ENCODE results near the gene KIF3B. TPM values are rescaled to one million over a fixed set of nuclear protein-coding genes. Genes with fewer than 3 reads are reported as not detected.
A peak's percentile ranks its signal among the peaks of the same experiment; 100 is the strongest.
"Not testable (repeated sequence)": the region's sequence is repeated elsewhere in the genome, so short reads cannot be mapped to it uniquely, and the experiment has no call there.

Gene KIF3B
- total RNA-seq, 1 experiment from 2014 or later = 20.0 TPM

- Histone ChIP-seq H3K9me2 (replicated peaks; ENCODE audit: low read length) (no peaks in the 10 kb centered on the region), H3K36me3 (ENCODE audit: low read depth, low read length) (no peaks in the 10 kb centered on the region), H3K27ac (ENCODE audit: low read length) (no peak overlapping the region), H3K27me3 (ENCODE audit: low read length) (no peaks in the 10 kb centered on the region), H3K4me2 (ENCODE audit: low read length) (no peak overlapping the region), H3K9ac (ENCODE audit: low read length) (no peak overlapping the region), H4K20me1 (ENCODE audit: low read length) (no peaks in the 10 kb centered on the region), H3K4me1 (ENCODE audit: insufficient read depth, low read length) (no peaks in the 10 kb centered on the region), H3K79me2 (ENCODE audit: low read length) (peaks cover 39% of the 10 kb centered on the region), H3K9me3 (ENCODE audit: low read length) (no peaks in the 10 kb centered on the region), H3K4me3 (ENCODE audit: low read length) (no peak overlapping the region), H2AFZ (ENCODE audit: low read length) (no peak overlapping the region), H3F3A (ENCODE audit: low read length, unreplicated experiment) (no peaks in the 10 kb centered on the region)
- intact Hi-C loops (cut with micrococcal nuclease) = no loop called here
- ATAC-seq = no peak
- CTCF ChIA-PET = no interaction called here
- TSS peak; percentile 4 for BruUV-seq (replicated peaks)
- POLR2A ChIA-PET (ENCODE audit: unreplicated experiment) = no interaction called here
- TF ChIP-seq EZH2phosphoT487 (IDR thresholded peaks at IDR 0.05; ENCODE audit: borderline replicate concordance, low read length) (no peak), CTCF (conservative IDR thresholded peaks at IDR 0.05; ENCODE audit: low read depth, low read length) (no peak), EZH2 (IDR thresholded peaks at IDR 0.05; ENCODE audit: low read length, unreplicated experiment) (no peak)
- no peak for DNase-seq
Observed at GRCh38 chr20:32380745-32381144, 103.3 kb downstream of the KIF3B start.

GRCh38 chr20:32382102-32382950, 104.9 kb downstream of the KIF3B start:
- no peaks in the 10 kb centered on the region for H4K20me1 ChIP-seq (ENCODE audit: low read length)
- 0 out of 2 replicates have a peak, but pooled peaks cover under 1% of the 10 kb centered on the region for H3K36me3 ChIP-seq (ENCODE audit: low read depth, low read length)
- peak; percentile 10 for DNase-seq
- TF ChIP-seq CTCF (conservative IDR thresholded peaks at IDR 0.05; ENCODE audit: low read depth, low read length) (no peak), EZH2phosphoT487 (IDR thresholded peaks at IDR 0.05; ENCODE audit: borderline replicate concordance, low read length) (no peak), EZH2 (IDR thresholded peaks at IDR 0.05; ENCODE audit: low read length, unreplicated experiment) (no peak)
- no peaks in the 10 kb centered on the region for H3K27me3 ChIP-seq (ENCODE audit: low read length)
- no peak overlapping the region for H3K9ac ChIP-seq (ENCODE audit: low read length)
- no peaks in the 10 kb centered on the region for H3K9me3 ChIP-seq (ENCODE audit: low read length)
- no peaks in the 10 kb centered on the region for H3K9me2 ChIP-seq (replicated peaks; ENCODE audit: low read length)
- no TSS peak for BruUV-seq (replicated peaks)
- intact Hi-C loops (cut with micrococcal nuclease) = no loop called here
- H3K4me3 ChIP-seq (ENCODE audit: low read length) = no peak overlapping the region
- ChIA-PET POLR2A (ENCODE audit: unreplicated experiment) (no interaction called here), CTCF (no interaction called here)
- peaks cover 53% of the 10 kb centered on the region for H3K79me2 ChIP-seq (ENCODE audit: low read length)
- H3K4me1 ChIP-seq (ENCODE audit: insufficient read depth, low read length) = no peaks in the 10 kb centered on the region
- no peak for ATAC-seq
- H2AFZ ChIP-seq (ENCODE audit: low read length) = no peak overlapping the region
- no peak overlapping the region for H3K4me2 ChIP-seq (ENCODE audit: low read length)
- H3K27ac ChIP-seq (ENCODE audit: low read length) = no peak overlapping the region
- no peaks in the 10 kb centered on the region for H3F3A ChIP-seq (ENCODE audit: low read length, unreplicated experiment)

- H3K27me3 ChIP-seq (ENCODE audit: low read length); BruUV-seq (replicated peaks); H3K4me1 ChIP-seq (ENCODE audit: insufficient read depth, low read length); H3K4me2 ChIP-seq (ENCODE audit: low read length); H3F3A ChIP-seq (ENCODE audit: low read length, unreplicated experiment); ATAC-seq; H3K9me3 ChIP-seq (ENCODE audit: low read length); H3K36me3 ChIP-seq (ENCODE audit: low read depth, low read length); CTCF ChIA-PET; H3K9ac ChIP-seq (ENCODE audit: low read length); H3K27ac ChIP-seq (ENCODE audit: low read length); POLR2A ChIA-PET (ENCODE audit: unreplicated experiment); H3K9me2 ChIP-seq (replicated peaks; ENCODE audit: low read length); H2AFZ ChIP-seq (ENCODE audit: low read length); intact Hi-C loops (cut with micrococcal nuclease); DNase-seq; H4K20me1 ChIP-seq (ENCODE audit: low read length); H3K4me3 ChIP-seq (ENCODE audit: low read length): not testable (repeated sequence)
- peaks cover 57% of the 10 kb centered on the region for H3K79me2 ChIP-seq (ENCODE audit: low read length)
Observed at GRCh38 chr20:32383441-32383840, 106.0 kb downstream of the KIF3B start.

Other genes starting within 250 kb of the KIF3B start
- not detected in 2 replicates for gene HCK, start 225.4 kb upstream of the KIF3B start, total RNA-seq (2014; rRNA removed)
- gene TM9SF4, start 167.9 kb upstream of the KIF3B start, total RNA-seq (2014; rRNA removed) = 32.6 and 33.9 TPM in 2 replicates
- 4.4 and 6.2 TPM in 2 replicates for gene PLAGL2, start 69.9 kb upstream of the KIF3B start, total RNA-seq (2014; rRNA removed)
- gene POFUT1, start 69.8 kb upstream of the KIF3B start, total RNA-seq (2014; rRNA removed) = 41.9 and 56.3 TPM in 2 replicates
- 42.8 and 60.7 TPM in 2 replicates for gene ASXL1, start 80.7 kb downstream of the KIF3B start, total RNA-seq (2014; rRNA removed)